A549 (cell line): ENCODE data around the gene KCNH3.

Experiments used
- POLR2A ChIP-seq: IDR thresholded peaks from 2 replicates; pipeline ENCODE4 v1.6.1; 2012; ENCODE audit warnings: mild to moderate bottlenecking, low read length
- SREBF2 ChIP-seq: fragments of 450-650 bp; IDR thresholded peaks from 2 replicates; pipeline ENCODE4 v1.6.1; 2014; ENCODE audit warnings: mild to moderate bottlenecking, moderate library complexity

DNA sequence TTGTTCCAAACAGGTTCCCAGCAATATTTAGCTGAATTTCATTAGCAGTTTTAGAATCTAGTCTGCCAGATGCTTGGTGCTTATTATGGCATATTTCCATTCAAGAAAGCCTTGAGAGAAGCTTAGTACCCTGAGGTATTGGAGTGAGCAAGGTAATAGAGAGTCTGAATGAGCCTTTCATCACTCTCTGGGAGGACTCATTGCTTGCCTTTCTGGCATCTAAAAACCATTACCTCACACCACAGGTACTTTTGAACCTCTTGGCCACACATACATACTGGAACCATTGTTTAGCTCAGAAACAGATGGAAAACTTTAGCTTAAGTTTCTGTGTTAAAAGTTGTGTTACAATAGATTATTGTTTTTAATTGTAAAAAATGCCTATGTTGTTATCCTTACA lies 27.4 kb upstream of the KCNH3 start:
- TF ChIP-seq SREBF2, result no peak
- no peak for TF ChIP-seq POLR2A
